ENCODE measurements around the gene ERAP2. TPM values are rescaled to one million over a fixed set of nuclear protein-coding genes. Genes with fewer than 3 reads are reported as not detected.

Gene ERAP2
- total RNA-seq, 2 donors from 2014 or later, result 5.5 to 5.9 TPM

DNA sequence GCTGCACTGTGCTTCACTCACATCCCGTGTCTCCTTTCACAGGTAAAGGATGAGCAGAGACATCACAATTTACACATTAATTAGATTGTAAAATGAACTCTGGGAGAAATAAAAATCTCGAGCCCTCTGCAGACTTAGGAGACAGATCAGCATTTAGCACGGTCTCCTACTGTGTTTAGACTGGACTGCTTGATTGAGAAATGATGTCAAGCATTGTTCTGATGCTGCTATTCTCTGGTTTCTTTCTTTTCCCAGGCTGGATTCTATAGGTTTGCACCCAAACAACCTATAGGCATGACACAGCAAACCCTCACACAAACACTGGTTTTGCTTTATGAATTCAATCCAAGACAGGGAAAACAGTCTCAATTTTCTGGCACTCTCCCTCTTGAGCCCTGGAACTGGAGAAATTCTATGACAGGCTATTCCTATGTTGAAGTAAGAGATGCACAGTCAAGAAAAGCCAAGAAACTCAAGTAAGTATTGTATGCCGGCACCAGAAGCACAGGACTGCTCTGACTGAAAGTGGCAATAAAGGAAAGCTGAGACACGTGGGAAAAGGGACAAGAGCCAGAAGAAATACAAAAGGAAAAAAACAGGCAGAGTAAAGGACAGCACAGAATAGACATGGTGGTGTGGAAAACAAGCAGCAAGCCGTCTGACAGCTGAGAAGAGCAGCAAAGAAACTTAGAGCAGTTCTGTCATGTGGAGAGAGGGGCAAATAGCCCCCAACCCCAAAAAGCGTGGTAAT lies 24.8 kb upstream of the ERAP2 start:
- no peak for DNase-seq (ENCODE audit: low spot score)
- Histone ChIP-seq H3K27me3 (no peaks in the 10 kb centered on the region), H3K36me3 (no peaks in the 10 kb centered on the region), H3K4me3 (no peak overlapping the region), H3K27ac (no peak overlapping the region), H3K9me3 (peaks cover 0 to 10% of the 10 kb centered on the region in 2 donors), H3K4me1 (no peaks in the 10 kb centered on the region)
- TF ChIP-seq, protein P1, sequence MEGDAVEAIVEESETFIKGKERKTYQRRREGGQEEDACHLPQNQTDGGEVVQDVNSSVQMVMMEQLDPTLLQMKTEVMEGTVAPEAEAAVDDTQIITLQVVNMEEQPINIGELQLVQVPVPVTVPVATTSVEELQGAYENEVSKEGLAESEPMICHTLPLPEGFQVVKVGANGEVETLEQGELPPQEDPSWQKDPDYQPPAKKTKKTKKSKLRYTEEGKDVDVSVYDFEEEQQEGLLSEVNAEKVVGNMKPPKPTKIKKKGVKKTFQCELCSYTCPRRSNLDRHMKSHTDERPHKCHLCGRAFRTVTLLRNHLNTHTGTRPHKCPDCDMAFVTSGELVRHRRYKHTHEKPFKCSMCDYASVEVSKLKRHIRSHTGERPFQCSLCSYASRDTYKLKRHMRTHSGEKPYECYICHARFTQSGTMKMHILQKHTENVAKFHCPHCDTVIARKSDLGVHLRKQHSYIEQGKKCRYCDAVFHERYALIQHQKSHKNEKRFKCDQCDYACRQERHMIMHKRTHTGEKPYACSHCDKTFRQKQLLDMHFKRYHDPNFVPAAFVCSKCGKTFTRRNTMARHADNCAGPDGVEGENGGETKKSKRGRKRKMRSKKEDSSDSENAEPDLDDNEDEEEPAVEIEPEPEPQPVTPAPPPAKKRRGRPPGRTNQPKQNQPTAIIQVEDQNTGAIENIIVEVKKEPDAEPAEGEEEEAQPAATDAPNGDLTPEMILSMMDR (IDR thresholded peaks at IDR 0.05), result no peak

DNA sequence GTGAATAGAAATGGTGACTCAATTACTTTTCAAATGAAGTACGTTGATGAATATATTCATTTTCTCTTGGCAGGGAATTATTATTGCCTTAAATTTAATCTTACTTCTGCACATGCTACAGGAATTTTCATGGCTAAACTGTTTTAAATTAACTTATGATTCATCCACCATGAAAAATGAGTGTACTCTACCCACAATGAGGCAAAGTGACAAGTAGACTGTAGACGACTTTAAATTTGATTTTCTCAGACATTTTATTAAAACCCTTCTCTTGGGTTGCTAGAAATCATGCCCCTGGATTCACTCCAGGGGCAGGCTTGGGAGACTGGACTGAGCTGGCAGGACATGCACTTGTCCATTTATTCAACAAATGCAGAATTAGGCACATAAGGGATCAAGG lies 23.5 kb upstream of the ERAP2 start:
- no peak overlapping the region for H3K27ac ChIP-seq
- no peaks in the 10 kb centered on the region for H3K36me3 ChIP-seq
- H3K4me3 ChIP-seq, result no peak overlapping the region
- TF ChIP-seq, protein P1 (IDR thresholded peaks at IDR 0.05), result no peak
- DNase-seq (ENCODE audit: low spot score), result no peak
- H3K9me3 ChIP-seq, result peaks cover 0 to 10% of the 10 kb centered on the region in 2 donors
- H3K27me3 ChIP-seq, result no peaks in the 10 kb centered on the region
- H3K4me1 ChIP-seq, result no peaks in the 10 kb centered on the region

DNA sequence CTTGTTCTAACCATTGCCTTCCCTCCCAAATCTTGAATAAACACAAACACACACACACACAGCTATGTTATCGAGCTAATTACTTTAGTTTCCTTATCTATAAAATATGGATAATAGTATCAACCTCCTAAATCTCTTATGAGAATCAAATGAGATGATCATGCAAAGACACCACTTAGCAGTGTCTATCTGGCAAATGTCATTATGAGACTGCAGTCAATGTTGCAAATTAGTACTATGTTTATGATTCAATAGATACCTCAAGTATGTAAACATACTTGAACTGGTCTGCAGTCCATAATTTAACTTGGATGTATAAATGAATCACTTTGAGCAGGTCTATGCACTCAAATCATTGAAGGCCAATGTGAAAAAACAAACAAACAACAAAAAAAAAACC lies 22.2 kb upstream of the ERAP2 start:
- H3K9me3 ChIP-seq, result peaks cover 0 to 10% of the 10 kb centered on the region in 2 donors
- H3K4me3 ChIP-seq, result no peak overlapping the region
- H3K27me3 ChIP-seq, result no peaks in the 10 kb centered on the region
- no peaks in the 10 kb centered on the region for H3K4me1 ChIP-seq
- H3K27ac ChIP-seq, result no peak overlapping the region
- no peak for DNase-seq (ENCODE audit: low spot score)
- no peaks in the 10 kb centered on the region for H3K36me3 ChIP-seq
- TF ChIP-seq, protein P1 (IDR thresholded peaks at IDR 0.05), result no peak

DNA sequence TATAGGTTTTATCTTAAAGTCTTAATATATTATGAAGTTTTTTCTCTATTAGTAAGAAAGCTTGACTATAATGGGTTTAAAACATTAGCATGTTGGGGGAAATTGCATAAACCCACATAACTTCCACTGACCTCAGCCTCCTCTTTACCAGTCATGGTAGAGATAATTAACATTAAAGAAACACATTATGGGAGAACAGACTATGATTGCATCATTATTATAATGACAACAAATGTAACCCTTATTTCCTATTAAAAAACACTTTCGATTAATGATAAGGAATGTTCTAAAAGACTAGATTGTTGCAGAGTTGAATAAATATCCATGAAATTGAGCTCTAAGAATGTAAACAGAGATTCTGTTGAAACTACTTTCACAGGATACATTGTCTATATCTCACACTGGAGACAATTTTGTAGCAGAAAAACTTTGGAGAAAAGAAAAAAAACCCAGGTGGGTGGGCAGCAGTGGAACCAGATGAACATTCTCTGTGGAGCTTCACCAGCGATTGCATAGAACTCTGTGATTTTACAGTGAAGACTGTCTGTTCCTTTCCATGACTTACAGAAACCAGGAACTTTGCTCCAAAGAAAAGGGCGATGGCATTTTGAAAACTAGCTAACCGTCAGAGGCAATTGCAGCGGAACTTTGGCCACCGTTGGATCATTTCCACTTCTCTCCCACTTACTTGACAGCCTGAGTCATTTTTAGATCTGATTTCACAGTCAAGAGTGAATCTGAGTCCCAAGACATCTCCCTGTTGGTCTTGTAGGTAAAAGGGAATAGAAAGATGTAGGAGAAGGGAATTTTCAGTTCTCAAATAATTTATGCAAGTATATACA lies 21.0 kb upstream of the ERAP2 start:
- Histone ChIP-seq H3K27me3 (no peaks in the 10 kb centered on the region), H3K4me3 (no peak overlapping the region), H3K9me3 (no peaks in the 10 kb centered on the region), H3K4me1 (no peaks in the 10 kb centered on the region), H3K27ac (peak overlapping the region in 1 of 2 donors; percentile 18), H3K36me3 (no peaks in the 10 kb centered on the region)
- TF ChIP-seq, protein P1 (IDR thresholded peaks at IDR 0.05), result no peak
- DNase-seq (ENCODE audit: low spot score), result no peak

DNA sequence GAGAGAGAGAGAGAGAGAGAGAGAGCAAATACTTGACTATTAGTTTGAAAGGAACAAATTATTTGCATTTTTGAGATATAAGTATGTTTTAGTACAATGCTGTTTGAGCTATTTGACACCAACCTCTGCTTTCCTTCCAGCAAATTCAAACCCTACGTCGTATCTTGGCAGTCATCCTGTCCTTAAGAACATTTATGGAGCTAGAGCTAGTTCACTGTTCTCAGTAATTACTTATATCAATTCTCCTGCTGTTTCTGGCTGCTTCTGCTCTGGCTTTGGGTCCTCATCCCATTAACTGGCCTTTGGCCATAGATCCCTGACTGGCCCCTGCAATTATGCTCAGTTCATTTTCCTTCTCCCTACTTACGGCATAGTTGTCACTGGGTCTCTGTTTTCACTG lies 19.9 kb upstream of the ERAP2 start:
- DNase-seq (ENCODE audit: low spot score), result no peak
- Histone ChIP-seq H3K36me3 (no peaks in the 10 kb centered on the region), H3K4me1 (no peaks in the 10 kb centered on the region), H3K9me3 (no peaks in the 10 kb centered on the region), H3K27ac (no peak overlapping the region), H3K27me3 (no peaks in the 10 kb centered on the region), H3K4me3 (no peak overlapping the region)
- TF ChIP-seq, protein P1 (IDR thresholded peaks at IDR 0.05), result no peak

Data from right atrium auricular region (tissue), 2 donors.